SHP77 treated with DMSO at 0.1 percent for 48 hours (cell line): ENCODE results near the gene CNIH2.
"Not testable (repeated sequence)": the region's sequence is repeated elsewhere in the genome, so short reads cannot be mapped to it uniquely, and the experiment has no call there.

Experiments used
- DNase-seq: peaks from one replicate; lab custom pipeline; 2025; lab: John Stamatoyannopoulos, UW

The CNIH2 gene

DNA sequence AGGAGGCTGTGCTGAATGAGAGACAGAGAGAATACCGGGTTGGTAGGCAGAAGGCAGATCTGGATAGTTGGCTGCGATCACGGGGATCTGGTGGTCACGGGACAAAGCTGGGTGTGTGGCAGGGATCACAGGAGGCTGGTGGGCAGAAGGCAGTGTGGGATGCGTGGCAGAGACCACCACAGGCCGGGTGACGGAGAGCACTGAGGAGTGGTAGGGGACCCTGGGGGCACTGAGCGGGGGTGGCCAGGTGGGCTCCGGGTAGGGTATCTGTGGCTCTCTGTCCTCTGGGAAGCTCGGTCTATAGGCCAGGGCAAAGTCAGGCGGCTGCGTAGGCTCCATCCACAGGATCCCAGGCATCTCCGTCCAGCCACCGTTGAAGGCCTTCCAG is 37.5 kb downstream of the CNIH2 start:
- DNase-seq, result no peak

DNA sequence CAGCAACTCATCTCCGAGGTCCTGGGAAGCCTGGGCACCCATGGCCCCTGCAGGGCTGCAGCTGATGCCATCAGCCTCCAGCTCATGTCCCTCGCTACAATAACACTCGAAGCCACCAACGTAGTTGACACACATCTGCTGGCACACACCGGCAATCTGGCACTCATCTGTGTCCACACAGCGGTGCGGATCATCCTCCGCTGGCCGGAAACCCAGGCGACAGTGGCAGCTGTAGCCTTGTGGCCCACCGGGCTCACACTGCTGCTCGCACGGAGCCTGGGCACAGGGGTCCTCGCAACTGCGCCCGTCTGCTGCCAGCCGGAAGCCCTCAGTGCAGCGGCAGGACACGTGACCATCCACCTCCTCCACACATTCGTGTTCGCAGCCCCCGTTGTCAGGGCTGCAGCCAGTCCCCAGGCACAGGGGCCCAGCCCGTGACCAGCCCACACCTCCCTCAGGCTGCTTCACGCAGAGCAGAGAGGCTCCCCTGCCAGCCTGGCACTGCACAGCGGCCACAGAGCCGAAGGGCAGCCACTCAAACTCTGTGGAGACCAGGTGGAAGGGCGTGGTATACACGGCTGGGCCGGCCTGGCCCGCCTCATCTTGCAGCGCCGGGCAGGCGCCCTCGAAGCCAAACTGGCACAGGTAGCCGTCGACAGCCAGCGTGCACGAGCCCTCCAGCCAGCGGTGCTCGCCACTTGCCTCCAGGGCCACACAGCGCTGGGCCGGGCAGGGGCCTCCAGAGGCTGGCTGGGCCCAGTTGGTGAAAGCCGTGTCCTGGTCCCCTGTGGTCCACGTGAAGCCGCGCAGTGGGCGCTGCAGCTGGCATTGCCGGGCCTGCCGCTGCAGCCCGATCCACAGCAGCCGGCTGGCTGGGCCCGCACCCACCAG is 38.2 kb downstream of the CNIH2 start:
- DNase-seq, result peak; percentile 59

DNA sequence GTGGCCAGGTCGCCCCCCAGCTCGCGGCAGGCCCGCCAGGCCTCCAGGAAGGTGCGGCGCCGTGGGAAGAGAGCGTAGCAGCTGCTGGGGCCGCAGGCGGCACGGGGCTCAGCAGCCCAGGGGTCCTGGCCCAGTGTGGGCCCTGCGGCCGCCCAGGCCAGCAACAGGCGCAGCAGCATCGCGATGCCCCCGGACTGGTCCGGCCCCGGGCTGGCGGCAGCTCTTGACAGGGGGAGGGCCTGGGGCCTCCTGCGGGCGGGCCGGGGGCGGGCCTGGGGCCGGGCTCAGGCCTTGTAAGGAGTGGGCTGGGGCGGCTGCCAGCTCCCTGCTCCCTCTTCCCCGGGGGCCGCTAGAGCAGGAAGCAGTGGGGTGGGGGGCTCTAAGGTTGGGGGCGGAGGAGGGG is 38.9 kb downstream of the CNIH2 start, which contains the start of gene CD248:
Gene CD248, minus strand, starts transcription at position 196 of the 403 bp plus-strand sequence. Its CDS starts 17 bp downstream, at position 179.
- no peak for DNase-seq

DNA sequence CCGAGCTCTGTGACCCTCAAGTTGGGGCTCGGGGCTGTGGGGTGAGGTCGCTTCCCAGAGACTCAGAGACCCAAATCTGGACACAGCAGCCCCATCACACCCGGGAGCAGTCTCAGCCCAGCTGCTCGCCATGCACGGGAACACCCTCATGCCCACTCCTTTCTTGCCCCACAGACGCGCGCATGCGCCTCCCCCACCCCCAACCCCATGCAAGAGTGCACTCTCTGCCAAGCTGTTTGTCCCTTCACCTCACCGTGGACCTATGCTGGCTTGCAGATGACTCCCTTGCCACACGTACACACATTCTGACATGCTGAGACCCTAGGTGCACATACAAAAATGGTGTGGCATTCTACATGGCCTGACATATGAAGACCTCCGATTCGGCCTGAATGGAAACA is 39.3 kb downstream of the CNIH2 start:
- DNase-seq, result no peak

DNA sequence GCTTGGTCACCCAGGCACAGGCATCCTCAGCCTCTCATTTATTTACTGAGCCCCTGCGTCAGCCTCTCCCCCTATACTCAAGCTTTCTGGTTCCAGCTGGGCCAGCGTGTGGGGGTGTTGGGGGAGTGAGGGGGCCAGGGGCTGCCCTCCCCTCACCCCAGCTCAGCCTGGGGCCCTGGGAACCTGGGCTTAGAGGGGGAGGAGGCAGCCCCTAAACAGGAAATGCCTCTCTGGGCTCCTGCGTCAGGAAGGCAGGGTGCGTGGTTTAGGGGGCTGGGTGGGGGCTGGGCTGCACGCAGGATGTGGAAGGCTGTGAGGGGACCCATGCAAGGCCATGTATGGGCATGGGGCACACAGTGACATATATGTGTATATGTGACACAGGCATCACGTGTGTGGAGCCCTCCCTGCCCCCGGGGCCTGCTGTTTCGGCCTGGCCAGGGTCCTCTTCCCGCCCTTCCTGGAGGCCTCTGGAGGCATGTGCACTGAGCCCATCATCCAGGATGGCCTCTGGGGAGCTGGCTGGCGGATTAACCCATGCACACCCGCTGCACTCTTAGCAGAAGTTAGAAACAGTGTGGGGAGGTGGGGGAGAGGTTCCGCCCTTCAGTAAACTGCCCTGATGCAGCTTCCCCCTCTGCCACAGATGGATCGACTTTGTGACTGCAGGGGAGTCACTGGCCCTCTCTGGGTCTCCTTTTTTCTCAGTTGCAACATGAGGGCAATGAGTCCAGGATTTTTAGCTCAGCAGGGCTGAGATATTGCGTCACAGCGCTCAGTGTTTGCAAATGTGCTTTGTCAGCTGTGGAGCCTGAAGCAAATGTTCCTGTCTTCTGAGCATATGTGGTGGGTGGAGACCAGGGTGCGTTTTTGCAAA is 40.0 kb downstream of the CNIH2 start:
- no peak for DNase-seq

DNA sequence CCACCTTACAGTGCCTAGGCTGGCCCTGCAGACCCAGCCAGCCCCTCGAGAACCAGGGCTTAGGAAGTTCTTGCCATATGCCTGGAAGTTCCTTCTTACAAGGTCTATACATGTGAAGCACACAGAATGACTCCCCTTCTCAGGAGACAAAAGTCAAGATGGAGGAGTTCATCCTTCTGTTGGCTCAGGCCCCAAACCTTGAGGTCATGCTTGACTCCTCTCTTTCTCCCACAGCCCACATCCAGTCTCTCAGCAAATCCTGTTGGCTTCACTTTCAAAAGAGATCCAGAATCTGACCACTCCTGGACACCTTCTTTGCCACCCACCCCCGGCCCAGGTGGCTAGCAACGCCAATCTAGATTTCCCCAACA is 40.6 kb downstream of the CNIH2 start:
- DNase-seq, result no peak

DNA sequence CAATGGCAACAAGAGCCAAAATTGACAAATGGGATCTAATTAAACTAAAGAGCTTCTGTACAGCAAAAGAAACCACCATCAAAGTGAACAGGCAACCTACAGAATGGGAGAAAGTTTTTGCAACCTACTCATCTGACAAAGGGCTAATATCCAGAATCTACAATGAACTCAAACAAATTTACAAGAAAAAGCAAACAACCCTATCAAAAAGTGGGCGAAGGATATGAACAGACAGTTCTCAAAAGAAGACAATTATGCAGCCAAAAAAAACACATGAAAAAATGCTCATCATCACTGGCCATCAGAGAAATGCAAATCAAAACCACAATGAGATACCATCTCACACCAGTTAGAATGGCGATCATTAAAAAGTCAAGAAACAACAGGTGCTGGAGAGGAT is 42.3 kb downstream of the CNIH2 start:
- not testable (repeated sequence) for DNase-seq

DNA sequence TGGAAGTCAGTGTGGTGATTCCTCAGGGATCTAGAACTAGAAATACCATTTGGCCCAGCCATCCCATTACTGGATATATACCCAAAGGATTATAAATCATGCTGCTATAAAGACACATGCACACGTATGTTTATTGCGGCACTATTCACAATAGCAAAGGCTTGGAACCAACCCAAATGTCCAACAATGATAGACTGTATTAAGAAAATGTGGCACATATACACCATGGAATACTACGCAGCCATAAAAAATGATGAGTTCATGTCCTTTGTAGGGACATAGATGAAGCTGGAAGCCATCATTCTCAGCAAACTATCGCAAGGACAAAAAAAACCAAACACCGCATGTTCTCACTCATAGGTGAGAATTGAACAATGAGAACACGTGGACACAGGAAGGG is 42.8 kb downstream of the CNIH2 start:
- DNase-seq, result not testable (repeated sequence)

DNA sequence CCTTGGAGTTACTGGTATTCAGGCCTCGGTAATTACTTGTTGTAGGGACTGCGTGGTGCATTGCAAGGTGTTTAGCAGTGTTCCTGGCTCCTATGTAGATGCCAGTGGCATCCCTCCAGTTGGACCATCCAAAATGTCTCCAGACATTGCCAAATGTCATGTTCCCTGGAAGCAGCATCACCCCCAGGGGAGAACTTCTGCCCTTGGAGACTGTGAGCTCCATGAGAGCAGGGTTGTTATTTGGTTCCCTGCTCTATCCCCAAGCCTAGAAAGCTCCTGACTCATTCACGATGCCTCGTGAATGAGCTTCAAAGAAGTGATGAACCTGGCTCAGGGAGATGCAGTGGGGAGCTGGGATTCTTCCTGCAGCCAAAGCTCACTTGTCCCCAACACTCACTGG is 43.6 kb downstream of the CNIH2 start:
- DNase-seq, result no peak

DNA sequence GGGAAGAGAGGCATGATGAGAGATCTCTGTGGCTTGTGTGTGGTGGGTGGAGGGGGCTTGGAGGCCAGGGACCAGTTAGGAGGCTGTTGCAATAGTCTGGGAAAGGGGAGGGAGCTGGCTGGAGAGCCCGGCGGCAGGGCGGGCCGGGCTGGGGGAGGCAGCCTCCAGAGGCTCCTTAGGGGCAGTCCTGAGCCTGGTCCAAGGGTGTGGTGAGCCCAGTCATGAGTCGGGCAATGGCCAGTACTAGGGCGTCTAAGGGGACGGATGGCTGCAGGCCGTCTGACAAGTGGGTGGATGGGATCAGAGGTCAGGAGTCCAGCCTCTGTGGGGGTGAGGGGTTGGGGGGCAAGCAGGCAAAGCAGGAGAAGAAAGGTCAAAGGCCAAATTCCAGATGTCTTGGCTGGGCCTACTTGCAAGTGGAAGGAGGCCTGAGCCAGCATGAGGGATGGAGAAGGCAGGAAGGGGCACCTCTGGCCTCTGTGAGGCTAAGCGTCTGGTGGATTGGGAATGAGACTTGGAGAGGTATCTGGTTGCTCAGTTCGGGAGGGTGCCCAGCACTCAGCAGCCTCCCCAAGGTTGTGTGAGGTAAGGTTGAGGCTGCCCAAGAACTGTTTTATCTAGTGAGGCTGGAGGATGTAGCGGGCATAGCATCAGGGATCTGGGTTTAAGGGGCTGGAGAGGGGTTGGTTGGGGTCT is 44.9 kb downstream of the CNIH2 start:
- no peak for DNase-seq

DNA sequence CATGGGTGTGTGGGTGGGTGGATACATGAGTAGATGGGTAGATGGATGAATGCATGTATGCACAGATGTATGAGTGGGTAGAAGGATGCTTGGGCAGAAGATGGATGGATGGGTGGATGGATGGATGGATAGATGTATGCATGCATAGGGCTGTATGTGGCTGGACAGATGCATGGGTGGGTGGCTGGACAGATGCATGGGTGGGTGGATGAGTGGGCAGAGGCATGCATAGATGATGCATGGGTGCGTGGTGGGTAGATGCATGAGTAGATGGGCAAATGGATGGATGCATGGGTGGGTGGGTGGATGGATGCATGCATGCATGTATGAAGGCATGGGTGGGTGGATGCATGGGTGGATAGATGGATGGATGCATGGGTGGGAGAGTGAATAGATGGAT is 45.7 kb downstream of the CNIH2 start:
- DNase-seq, result no peak

DNA sequence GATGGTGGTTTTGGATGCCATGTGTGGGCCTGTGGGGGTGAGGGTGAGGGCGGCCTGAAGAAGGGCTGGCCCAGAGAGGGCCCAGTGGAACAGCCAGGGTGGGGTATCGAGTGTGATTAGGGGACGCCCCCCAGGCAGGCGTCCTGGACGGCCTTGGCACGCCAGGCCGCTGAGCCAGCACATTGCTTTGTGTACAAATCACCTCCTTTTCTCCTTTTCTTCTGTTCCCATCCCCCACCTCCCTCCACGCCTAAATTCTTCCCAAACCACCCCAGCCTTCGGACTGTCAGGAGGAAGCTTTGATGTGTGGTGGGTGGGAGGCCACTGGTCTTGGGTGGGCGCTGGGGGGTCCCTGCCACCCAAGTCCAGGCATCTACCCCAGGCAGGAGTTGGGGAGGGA is 46.7 kb downstream of the CNIH2 start:
- no peak for DNase-seq

DNA sequence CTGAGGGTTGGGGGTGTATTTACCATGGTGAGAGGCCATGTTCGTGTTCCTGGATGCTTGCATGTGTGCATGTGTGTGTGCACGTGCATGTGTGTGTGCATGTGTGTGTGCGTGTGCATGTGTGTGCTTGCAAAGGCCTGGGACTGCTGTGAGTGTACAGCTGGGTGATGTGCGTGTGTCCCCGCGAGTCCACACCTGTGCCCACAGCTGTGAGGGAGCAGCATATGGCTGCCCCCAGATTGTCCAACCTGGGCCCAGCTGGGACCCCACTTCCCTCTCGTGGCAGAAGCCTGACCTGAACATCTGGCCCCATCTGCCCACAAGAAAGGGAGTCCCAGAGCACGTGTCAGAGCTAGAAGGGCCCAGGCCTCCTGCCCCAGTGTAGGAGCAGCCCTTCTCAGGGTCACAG is 47.3 kb downstream of the CNIH2 start:
- no peak for DNase-seq

DNA sequence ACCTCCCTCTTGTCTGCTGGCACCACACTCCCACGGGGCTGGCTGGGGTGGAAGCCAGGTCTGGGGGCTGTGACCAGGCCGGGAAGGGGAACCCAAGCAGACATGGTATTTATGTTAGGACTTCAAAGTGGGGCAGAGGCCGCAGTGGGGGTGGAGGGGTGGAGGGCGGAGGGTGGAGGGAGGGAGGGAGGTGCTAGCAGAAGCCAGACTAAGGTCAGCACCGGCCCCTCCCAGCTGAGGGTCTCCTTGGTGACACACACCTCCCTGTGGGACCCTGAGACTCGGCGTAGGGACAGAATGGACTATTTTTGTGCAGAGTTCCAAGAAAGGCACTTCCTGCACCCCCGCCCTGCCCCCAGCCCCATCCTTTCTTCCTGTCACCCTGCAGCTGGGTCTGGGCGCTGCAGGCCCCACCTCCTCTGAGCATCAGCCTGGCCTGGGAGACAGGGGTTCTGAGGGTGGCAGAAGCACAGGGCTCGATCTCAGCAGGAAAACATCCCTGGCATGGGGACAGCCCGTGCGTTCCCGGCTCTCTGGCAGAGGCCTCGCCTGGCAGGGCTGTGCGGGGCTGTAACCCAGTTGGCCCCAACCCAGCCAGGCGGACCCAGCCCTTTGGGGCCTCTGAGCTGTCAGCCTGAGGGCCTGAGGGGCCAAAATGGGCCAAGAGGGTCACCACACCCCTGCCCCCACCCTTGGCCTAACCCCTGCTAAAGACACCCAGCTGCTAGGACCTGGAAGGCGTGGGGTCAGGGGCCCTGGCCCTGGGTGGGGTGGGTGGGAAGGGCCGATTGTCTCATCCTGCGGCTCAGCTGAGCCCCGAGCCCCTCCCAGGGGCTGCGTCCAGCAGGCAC is 48.5 kb downstream of the CNIH2 start:
- no peak for DNase-seq

DNA sequence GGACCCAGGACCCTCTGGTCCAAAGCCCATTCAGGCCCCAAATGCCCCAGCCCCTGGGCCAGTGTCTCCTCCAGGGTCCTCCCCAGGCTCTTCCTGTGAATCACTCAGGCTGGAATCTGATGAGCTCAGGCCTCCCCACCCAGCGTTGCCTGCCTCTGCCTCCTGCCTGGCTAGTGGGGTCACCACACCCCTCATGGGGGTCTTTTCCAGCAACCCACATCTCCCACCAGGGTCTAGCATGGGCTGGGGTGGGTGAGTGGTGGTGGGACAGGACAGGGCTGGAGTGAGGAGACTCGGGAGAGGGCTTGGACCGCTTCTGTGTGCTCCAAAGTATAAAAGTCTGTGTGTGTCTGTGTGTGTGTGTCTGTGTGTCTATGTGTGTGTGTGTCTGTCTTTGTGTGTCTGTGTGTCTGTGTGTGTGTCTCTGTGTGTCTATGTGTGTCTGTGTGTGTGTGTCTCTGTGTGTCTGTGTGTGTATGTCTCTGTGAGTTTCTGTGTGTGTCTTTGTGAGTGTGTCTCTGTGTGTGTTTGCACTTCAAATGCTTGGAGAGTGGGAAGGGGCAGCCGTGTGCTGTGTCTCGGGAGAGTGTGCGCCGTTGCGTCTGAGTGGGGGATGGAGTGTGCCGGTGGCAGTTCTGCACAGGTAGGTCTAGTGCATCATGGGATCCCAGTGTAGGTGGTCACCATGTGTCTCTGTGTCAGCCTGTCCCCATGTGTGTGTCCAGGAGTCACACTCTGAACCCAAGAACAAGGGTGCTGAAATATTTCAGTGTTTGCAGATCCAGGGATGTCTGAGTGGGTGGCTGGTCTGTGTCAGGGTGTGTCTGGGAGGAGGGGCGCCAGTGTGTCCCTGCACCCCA is 49.4 kb downstream of the CNIH2 start:
- no peak for DNase-seq

DNA sequence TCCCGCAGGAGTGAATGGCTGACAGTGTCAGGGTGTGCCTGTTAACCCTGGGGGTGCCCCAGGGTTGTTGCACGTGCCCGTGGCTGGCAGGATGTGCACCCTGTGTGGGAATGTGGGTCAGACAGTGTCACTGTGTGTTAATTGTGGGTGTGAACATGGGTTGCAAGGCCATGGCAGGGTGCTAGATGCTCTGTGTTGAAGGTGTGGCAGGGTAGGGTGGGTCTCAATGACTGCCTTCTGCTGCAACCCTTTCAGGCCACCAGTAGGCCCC is 50.0 kb downstream of the CNIH2 start:
- DNase-seq, result no peak

DNA sequence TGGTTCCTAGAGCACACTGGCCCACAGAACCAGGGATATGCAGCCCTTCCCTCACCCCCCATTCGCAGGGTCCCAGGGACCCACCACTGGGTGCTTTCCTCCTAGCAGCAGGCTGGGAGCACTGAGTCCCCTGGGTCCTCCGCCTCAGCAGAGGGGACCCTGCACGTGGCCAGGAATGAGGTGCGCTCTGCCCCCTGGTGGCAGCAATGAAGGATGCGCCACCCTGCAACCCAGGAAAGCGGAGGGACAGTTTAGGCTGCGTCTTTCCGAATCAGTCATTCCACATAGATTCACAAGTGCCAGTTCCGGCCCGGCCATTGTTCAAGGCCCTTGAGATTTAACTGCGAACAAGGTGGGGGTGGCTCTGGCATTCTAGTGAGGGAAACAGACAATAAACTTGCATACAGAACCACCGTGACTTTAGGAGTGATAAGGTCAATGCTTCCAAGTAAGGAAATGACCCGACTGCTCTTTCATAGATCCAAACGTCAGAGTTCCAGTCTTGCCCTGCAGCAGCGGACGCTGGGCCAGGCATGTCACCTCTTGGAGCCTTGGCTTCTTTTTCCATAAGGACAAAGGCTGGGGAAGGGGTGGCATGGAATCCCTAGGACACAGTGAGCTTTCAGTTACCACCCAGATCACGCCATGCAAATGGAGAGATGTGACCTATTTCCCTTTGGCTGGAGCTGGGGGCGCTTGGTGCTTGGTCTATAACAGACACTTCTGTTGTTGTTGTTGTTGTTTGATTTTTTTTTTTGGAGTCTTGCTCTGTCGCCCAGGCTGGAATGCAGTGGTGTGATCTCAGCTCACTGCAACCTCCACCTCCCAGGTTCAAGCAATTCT is 50.5 kb downstream of the CNIH2 start:
- peak; percentile 93 for DNase-seq

DNA sequence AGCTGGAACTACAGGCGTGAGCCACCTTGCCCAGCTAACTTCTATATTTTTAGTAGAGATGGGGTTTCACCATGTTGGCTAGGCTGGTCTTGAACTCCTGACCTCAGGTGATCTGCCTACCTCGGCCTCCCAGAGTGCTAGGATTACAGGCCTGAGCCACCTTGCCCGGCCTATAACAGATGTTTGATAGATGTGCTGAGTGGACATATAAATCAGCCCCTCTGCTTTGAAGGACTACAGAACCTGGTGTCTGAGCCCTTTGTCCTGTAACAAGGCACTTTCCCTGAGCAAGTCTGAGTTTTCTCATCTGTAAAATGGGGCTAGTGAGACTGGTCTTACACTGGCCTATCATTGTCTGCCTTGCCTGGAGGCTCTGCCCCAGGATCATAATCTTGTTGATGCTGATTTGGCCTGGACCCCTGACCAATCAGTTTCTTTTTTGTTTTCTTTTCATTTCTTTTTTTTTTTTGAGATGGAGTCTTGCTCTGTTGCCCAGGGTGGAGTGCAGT is 51.2 kb downstream of the CNIH2 start:
- DNase-seq, result no peak

DNA sequence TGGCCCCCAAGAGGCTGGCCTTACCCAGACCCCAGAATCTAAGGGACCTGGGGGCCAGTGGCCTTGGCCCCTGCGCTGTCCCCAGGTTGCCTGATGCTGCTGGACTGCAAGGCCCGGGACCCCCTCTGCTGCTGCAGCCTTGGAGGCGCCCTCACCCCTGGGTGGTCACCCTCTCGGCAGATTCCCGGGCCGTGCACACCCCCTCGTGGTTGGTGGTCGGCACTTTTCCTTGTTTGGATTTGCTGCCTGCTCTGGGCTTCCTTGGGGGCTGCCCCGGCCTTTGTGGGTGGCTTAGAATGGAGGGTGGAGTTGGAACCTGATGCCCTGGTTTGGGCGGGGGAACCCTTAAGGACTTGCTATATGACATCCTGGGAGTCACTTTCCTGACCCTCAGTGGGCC is 53.0 kb downstream of the CNIH2 start:
- DNase-seq, result no peak
